HFFc6 (cell line): ENCODE measurements around the gene TCF20. TPM values are rescaled to one million over a fixed set of nuclear protein-coding genes. Genes with fewer than 3 reads are reported as not detected.

ENCODE experiments used
- DNase-seq: peaks from one replicate; pipeline ENCODE4 v3.0.0-alpha.2; 2018
- H3K27ac Mint-ChIP-seq: 2 replicates; pipeline ENCODE4 v1.8.0; 2020; ENCODE audit warnings: mild to moderate bottlenecking, mixed read lengths
- H3K27me3 Mint-ChIP-seq: 2 replicates; pipeline ENCODE4 v1.8.0; 2021; ENCODE audit warnings: mild to moderate bottlenecking, moderate library complexity, mixed read lengths; ENCODE audit not compliant: insufficient read depth
- H3K36me3 Mint-ChIP-seq: 2 replicates; pipeline ENCODE4 v1.8.0; 2021; ENCODE audit warnings: low read depth, mixed read lengths
- H3K4me1 Mint-ChIP-seq: 2 replicates; pipeline ENCODE4 v1.8.0; 2020; ENCODE audit warnings: low read depth, mixed read lengths
- H3K4me3 Mint-ChIP-seq: 2 replicates; pipeline ENCODE4 v1.8.0; 2020; ENCODE audit warnings: mild to moderate bottlenecking, moderate library complexity, mixed read lengths
- H3K9me3 Mint-ChIP-seq: 2 replicates; pipeline ENCODE4 v1.8.0; 2020; ENCODE audit warnings: mild to moderate bottlenecking, mixed read lengths
- CTCF ChIP-seq: fragments of 200-600 bp; sonication (generic); IDR thresholded peaks from 2 replicates; pipeline ENCODE4 v1.5.0; 2021; ENCODE audit warnings: antibody characterized with exemption, mild to moderate bottlenecking
- total RNA-seq, 6 experiments: library from RNA; stranded (reverse); fragmentation: NEBNext Ultra II Directional; extraction: Animal tissue kit (Norgen Biotek cat#: 25700); gene quantifications; 2 replicates in 1 of 6; 3 replicates in 5 of 6; pipeline ENCODE4 v1.2.3, GENCODE V29; 2021

Gene TCF20
- total RNA-seq, 6 experiments from 2014 or later = 26.7 to 33.4 (median 30.1) TPM

- no peak for DNase-seq
- Mint-ChIP-seq H3K9me3 (no peaks in the 10 kb centered on the region), H3K27me3 (peaks cover 25% of the 10 kb centered on the region), H3K4me3 (no peak overlapping the region), H3K27ac (no peak overlapping the region), H3K4me1 (no peaks in the 10 kb centered on the region), H3K36me3 (no peaks in the 10 kb centered on the region)
- no peak for TF ChIP-seq CTCF
These were observed 22.5 kb upstream of the TCF20 start for GRCh38 chr22:42292732-42293520.

GRCh38 chr22:42291287-42291686 lies 20.8 kb upstream of the TCF20 start:
- TF ChIP-seq CTCF = no peak
- no peak overlapping the region for H3K27ac Mint-ChIP-seq
- H3K9me3 Mint-ChIP-seq = no peaks in the 10 kb centered on the region
- H3K27me3 Mint-ChIP-seq = peaks cover 35% of the 10 kb centered on the region
- H3K36me3 Mint-ChIP-seq = no peaks in the 10 kb centered on the region
- no peak overlapping the region for H3K4me3 Mint-ChIP-seq
- H3K4me1 Mint-ChIP-seq = no peaks in the 10 kb centered on the region
- no peak for DNase-seq

- no peak for TF ChIP-seq CTCF
- no peak overlapping the region for H3K27ac Mint-ChIP-seq
- H3K4me1 Mint-ChIP-seq = no peaks in the 10 kb centered on the region
- H3K36me3 Mint-ChIP-seq = no peaks in the 10 kb centered on the region
- no peak overlapping the region for H3K4me3 Mint-ChIP-seq
- no peak for DNase-seq
- peaks cover 39% of the 10 kb centered on the region for H3K27me3 Mint-ChIP-seq
- H3K9me3 Mint-ChIP-seq = no peaks in the 10 kb centered on the region
These were observed 19.5 kb upstream of the TCF20 start for GRCh38 chr22:42289671-42290541.

- no peak overlapping the region for H3K27ac Mint-ChIP-seq
- no peak overlapping the region for H3K4me3 Mint-ChIP-seq
- no peaks in the 10 kb centered on the region for H3K4me1 Mint-ChIP-seq
- H3K27me3 Mint-ChIP-seq = peaks cover 40% of the 10 kb centered on the region
- no peaks in the 10 kb centered on the region for H3K36me3 Mint-ChIP-seq
- H3K9me3 Mint-ChIP-seq = no peaks in the 10 kb centered on the region
- no peak for DNase-seq
- TF ChIP-seq CTCF = no peak
These were observed 18.3 kb upstream of the TCF20 start for GRCh38 chr22:42288791-42289190.

GRCh38 chr22:42287174-42287890 lies 16.9 kb upstream of the TCF20 start:
- no peak for TF ChIP-seq CTCF
- Mint-ChIP-seq H3K9me3 (no peaks in the 10 kb centered on the region), H3K27me3 (peaks cover 42% of the 10 kb centered on the region), H3K36me3 (no peaks in the 10 kb centered on the region), H3K27ac (no peak overlapping the region), H3K4me3 (no peak overlapping the region), H3K4me1 (no peaks in the 10 kb centered on the region)
- DNase-seq = no peak
